ENCODE data around the gene ASCL5.

DNA sequence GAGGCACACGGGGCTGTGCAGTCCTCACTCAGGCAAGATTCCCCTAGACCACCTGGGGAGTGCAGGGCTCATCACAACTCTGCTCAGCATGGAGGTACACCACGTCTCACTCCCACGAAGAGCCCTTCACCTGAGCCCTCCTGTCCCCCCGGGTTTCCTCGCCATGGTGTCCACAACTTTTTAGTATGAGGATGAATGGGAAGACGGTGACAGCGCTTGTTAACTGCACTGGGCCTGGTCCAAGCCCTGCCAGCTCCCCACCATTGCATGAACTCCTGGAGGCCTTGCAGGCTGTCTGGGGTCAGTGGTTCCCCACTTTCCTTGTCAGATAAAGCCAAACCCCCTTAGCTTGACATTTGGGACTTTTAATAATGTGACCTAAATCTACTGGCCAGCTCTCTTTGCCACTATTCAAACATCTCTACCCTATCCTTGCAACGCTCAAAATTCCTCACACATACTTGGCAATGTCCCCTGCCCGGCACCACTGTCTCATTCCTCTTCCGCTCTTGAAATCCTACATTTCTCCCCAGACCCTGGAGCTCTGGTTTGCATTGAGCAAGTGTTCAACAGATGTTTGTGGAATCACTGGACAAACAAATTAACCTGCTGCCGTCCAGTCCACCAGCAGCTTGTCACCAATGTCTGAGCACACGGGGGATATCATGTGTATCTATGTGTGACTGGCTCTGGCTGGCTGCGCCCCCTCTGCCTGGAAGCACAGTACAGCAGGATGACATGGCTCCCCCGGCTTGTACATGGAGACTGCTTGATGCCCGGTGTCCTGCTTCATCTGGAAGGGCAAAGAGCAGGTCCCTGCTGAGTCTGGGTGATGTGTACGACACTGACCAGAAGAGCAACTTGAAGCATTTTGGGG, 16.1 kb upstream of the ASCL5 start:
- TF ChIP-seq ELF4 (CRISPR knock-in tag; IDR thresholded peaks at IDR 0.05; ENCODE audit: borderline replicate concordance) (no peak), REPIN1 (CRISPR knock-in tag; IDR thresholded peaks at IDR 0.05; ENCODE audit: borderline replicate concordance, low read depth) (no peak), ZNF703 (CRISPR knock-in tag; IDR thresholded peaks at IDR 0.05; ENCODE audit: borderline replicate concordance) (no peak), EP300 (IDR thresholded peaks at IDR 0.05; ENCODE audit: low read depth in 2 of 2, low read length in 2 of 2) (no peak), EP300 (CRISPR knock-in tag; IDR thresholded peaks at IDR 0.05; ENCODE audit: borderline replicate concordance) (no peak), FOXM1 (CRISPR knock-in tag; IDR thresholded peaks at IDR 0.05) (no peak)
- TF ChIP-seq, protein P1, sequence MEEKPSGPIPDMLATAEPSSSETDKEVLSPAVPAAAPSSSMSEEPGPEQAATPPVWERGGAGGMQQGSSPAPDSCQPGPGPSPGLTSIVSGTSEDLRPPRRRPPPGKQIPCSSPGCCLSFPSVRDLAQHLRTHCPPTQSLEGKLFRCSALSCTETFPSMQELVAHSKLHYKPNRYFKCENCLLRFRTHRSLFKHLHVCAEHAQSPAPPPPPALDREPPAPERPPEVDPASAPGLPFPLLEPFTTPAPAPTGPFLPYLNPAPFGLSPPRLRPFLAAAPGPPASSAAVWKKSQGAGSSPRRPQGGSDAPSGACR (CRISPR knock-in tag; IDR thresholded peaks at IDR 0.05), result no peak
- TF ChIP-seq, protein P2, sequence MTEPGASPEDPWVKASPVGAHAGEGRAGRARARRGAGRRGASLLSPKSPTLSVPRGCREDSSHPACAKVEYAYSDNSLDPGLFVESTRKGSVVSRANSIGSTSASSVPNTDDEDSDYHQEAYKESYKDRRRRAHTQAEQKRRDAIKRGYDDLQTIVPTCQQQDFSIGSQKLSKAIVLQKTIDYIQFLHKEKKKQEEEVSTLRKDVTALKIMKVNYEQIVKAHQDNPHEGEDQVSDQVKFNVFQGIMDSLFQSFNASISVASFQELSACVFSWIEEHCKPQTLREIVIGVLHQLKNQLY (CRISPR knock-in tag; IDR thresholded peaks at IDR 0.05), result no peak
